Measurements from ENCODE around the gene FCRLA.

- TF ChIP-seq CTCF (IDR thresholded peaks at IDR 0.05) (no peak), EP300 (IDR thresholded peaks at IDR 0.05) (no peak), POLR2AphosphoS5 (IDR thresholded peaks at IDR 0.05) (no peak), POLR2A (IDR thresholded peaks at IDR 0.05) (no peak)
Observed at GRCh38 chr1:161678500-161678899, 28.5 kb upstream of the FCRLA start.

All from gastroesophageal sphincter (tissue), 3 donors.